Adrenal gland (tissue), 12 donors: Measurements from ENCODE around the gene REP15. TPM values are rescaled to one million over a fixed set of nuclear protein-coding genes. Genes with fewer than 3 reads are reported as not detected.
"Not testable (repeated sequence)": the region's sequence is repeated elsewhere in the genome, so short reads cannot be mapped to it uniquely, and the experiment has no call there.

Source experiments
- DNase-seq, 7 donors: peaks; one replicate each; pipeline ENCODE4 v3.0.0-alpha.2; 2019 to 2020
- H3K27ac ChIP-seq, 5 donors: fragments of 200-600 bp; sonication (generic) in 4 of 5; 1 replicate in 3 of 5; 2 replicates in 2 of 5; pipeline versions ENCODE4 v1.5.1 to v1.8.0; 2016 to 2020; ENCODE audit warnings: mild to moderate bottlenecking in 1 of 5
- H3K27me3 ChIP-seq: fragments of 200-600 bp; 2 replicates; pipeline ENCODE4 v1.8.0; 2021
- H3K36me3 ChIP-seq, 2 donors: fragments of 200-600 bp; replicated peaks in 1 of 2; 1 replicate in 1 of 2; 2 replicates in 1 of 2; pipeline versions ENCODE4 v1.5.1 to v1.8.0; 2018 to 2022
- H3K4me1 ChIP-seq, 2 donors: fragments of 200-600 bp; replicated peaks in 1 of 2; 1 replicate in 1 of 2; 2 replicates in 1 of 2; pipeline versions ENCODE4 v1.5.1 to v1.8.0; 2018 to 2021
- H3K4me3 ChIP-seq, 4 donors: fragments of 200-600 bp; sonication (generic) in 3 of 4; one replicate each; pipeline ENCODE4 v1.5.1; 2016 to 2018
- H3K9me3 ChIP-seq, 3 donors: fragments of 200-600 bp; sonication (generic) in 1 of 3; replicated peaks in 1 of 3; 1 replicate in 2 of 3; 2 replicates in 1 of 3; pipeline versions ENCODE4 v1.5.1 to v1.8.0; 2016 to 2021
- POLR2A ChIP-seq, 2 donors: fragments of 450-650 bp; IDR thresholded peaks; one replicate each; pipeline ENCODE4 v1.6.1; 2017; ENCODE audit warnings: antibody characterized with exemption in 2 of 2, mild to moderate bottlenecking in 2 of 2, moderate library complexity in 1 of 2
- WGBS, 4 donors: extraction: QIAGEN DNeasy Blood & Tissue Kit in 2 of 4; methylation state at CpG; one replicate each; pipeline versions ENCODE4 v1.1.5 to v1.1.7; 2013 to 2017; 5-methylcytosine and 5-hydroxymethylcytosine counted together
- intact Hi-C, 2 donors: fragments of 100-400 bp; cut with DNase I; formaldehyde crosslinking; loops; one replicate each; pipeline versions ENCODE4 v1.14.1 to v1.15.0; 2022 to 2023
- polyA plus RNA-seq, 3 donors: library from polyadenylated mRNA; stranded (reverse); fragments of 200-250 nt in 2 of 3; fragments of 350-450 nt in 1 of 3; fragmentation: Illumina TruSeq in 1 of 3; extraction: RNeasy Lipid Tissue Mini Kit (QIAGEN cat#74804) in 1 of 3; gene quantifications; one replicate each; pipeline ENCODE4 v1.2.3, GENCODE V29; 2013 to 2014
- total RNA-seq, 9 donors: library from RNA; depleted of rRNA in 4 of 9; stranded (reverse); fragments of >200 nt in 4 of 9; fragments of 120-200 nt in 1 of 9; fragmentation: NEBNext Ultra II Directional in 1 of 9; extraction: Animal tissue kit (Norgen Biotek cat#: 25700) in 1 of 9; gene quantifications; one replicate each; pipeline versions ENCODE4 v1.1.0 to v1.2.4, GENCODE V29; 2013 to 2023
- TF ChIP-seq, protein P1 (sequence below), 6 experiments: fragments of 450-650 bp in 4 of 6; fragments of 200-600 bp in 2 of 6; sonication (generic) in 1 of 6; IDR thresholded peaks; 1 replicate in 5 of 6; 2 replicates in 1 of 6; pipeline versions ENCODE4 v1.5.1 to v1.8.0; 2016 to 2021; ENCODE audit warnings: antibody characterized with exemption in 6 of 6, mild to moderate bottlenecking in 2 of 6, moderate library complexity in 1 of 6
- donor health status: healthy with polysubstance abuse.
- donor health status: Bipolar disorder and iron deficiency.
- donor health status: DM: yes; HTN: yes; CAD: no.
- donor health status: DM: no; HTN: no; CAD: no.
- donor health status: DM: no; HTN: no; CAD: no.
- donor health status: DM: yes; HTN: yes; CAD: no.

REP15 gene
- total and polyA plus RNA-seq, 12 donors, result 0.91 to 5.2 (median 1.8) TPM; not detected in 2

DNA sequence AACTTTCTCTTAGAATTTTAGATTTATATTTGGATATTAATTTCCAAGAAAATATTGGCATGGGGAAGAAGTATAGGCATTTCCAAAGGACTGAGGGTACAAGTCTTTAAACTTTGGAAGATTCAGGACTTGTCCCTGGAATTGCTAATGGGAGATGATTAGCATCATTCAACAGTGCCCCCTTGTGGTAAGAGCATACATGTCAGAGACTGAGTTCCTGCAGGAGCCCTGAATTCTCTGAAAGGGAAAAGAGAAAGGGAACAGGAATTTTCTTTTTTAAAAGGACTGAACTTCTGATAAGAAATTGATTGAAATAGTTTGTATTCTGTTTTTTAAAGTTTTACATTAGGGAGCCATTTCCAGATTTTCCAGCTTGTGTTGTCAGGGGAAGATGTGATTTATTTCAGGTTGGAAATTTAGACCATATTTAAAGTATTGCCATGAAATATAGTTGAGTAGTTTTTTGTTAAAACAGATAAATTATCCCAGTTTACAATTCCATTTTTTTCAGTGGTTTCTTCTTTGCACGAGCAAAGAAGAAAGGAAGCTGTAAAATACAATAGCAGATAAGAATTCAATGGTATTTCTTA lies 44.0 kb upstream of the REP15 start:
- 19 to 28% (median 23%) methylated on average over 1 of the region's 1 CpG for WGBS, 4 donors
- no peaks in the 10 kb centered on the region for H3K27me3 ChIP-seq
- no peak overlapping the region for H3K4me3 ChIP-seq
- intact Hi-C loops, result loop anchor here (10.0 kb wide), 2 partner anchors 217 to 227 kb away; no protein-coding TSS in a partner anchor
- no peak for TF ChIP-seq POLR2A (IDR thresholded peaks at IDR 0.05)
- TF ChIP-seq, protein P1, sequence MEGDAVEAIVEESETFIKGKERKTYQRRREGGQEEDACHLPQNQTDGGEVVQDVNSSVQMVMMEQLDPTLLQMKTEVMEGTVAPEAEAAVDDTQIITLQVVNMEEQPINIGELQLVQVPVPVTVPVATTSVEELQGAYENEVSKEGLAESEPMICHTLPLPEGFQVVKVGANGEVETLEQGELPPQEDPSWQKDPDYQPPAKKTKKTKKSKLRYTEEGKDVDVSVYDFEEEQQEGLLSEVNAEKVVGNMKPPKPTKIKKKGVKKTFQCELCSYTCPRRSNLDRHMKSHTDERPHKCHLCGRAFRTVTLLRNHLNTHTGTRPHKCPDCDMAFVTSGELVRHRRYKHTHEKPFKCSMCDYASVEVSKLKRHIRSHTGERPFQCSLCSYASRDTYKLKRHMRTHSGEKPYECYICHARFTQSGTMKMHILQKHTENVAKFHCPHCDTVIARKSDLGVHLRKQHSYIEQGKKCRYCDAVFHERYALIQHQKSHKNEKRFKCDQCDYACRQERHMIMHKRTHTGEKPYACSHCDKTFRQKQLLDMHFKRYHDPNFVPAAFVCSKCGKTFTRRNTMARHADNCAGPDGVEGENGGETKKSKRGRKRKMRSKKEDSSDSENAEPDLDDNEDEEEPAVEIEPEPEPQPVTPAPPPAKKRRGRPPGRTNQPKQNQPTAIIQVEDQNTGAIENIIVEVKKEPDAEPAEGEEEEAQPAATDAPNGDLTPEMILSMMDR (IDR thresholded peaks at IDR 0.05), result peak; percentile 79 to 95 (median 84)
- H3K4me1 ChIP-seq, result no peaks in the 10 kb centered on the region
- H3K9me3 ChIP-seq, result no peaks in the 10 kb centered on the region
- peaks cover 0 to 5% of the 10 kb centered on the region in 2 donors for H3K36me3 ChIP-seq
- peak; percentile 38 to 77 (median 76) for DNase-seq
- no peak overlapping the region for H3K27ac ChIP-seq

DNA sequence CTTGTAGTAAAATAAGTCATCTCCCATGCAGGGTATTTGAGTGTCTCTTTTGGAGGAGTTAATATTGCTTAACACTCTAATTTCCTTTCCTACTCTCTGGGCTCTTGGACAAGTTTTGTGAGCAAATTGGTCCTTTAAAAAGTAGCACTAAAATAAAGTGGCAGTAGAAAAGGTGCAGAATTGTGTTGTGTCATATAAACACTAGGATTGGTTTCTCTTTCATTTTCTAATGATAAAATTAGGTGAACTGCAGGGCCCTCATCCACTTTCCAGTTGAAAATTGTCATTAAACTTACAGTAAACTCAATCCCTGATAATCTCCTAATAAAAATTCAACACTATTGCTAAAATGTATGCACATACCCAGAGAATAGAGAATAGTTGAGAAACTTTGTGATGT lies 42.6 kb upstream of the REP15 start:
- Histone ChIP-seq H3K4me3 (no peak overlapping the region), H3K36me3 (peaks cover 0 to 13% of the 10 kb centered on the region in 2 donors)

DNA sequence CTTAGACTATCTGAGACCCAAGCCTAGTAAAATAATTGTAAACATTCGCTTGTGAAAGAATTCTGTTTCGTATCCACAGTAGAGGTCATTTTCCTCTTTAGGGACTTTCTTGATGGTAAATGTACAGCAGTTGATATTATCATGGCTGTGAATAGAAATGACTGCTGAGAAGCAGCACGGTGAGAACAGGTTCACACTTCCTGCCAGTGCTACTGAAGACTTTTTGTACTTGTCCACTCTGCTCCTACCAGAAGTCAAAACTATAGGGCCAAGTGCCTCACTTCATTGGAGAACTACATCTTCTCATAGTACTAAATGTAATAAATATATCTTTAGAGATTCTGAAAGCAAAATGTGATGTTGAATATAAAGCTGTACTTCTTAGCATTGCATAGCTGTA lies 40.8 kb upstream of the REP15 start:
- intact Hi-C loops, result loop anchor here (10.0 kb wide), 2 partner anchors 221 to 231 kb away; no protein-coding TSS in a partner anchor
- peaks cover 0 to 13% of the 10 kb centered on the region in 2 donors for H3K36me3 ChIP-seq
- H3K4me3 ChIP-seq, DNase-seq, H3K27ac ChIP-seq, H3K27me3 ChIP-seq, H3K4me1 ChIP-seq, H3K9me3 ChIP-seq: not testable (repeated sequence)
- 78 to 88% (median 82%) methylated on average over 3 of the region's 3 CpGs for WGBS, 4 donors

More for the DNA sequence above, 42.6 kb upstream of the REP15 start:
- intact Hi-C loops, result loop anchor here (10.0 kb wide), 2 partner anchors 219 to 229 kb away; no protein-coding TSS in a partner anchor
- H3K9me3 ChIP-seq, result no peaks in the 10 kb centered on the region
- TF ChIP-seq, protein P1 (IDR thresholded peaks at IDR 0.05), result no peak
- TF ChIP-seq POLR2A (IDR thresholded peaks at IDR 0.05), result no peak
- H3K4me1 ChIP-seq, result no peaks in the 10 kb centered on the region
- no peaks in the 10 kb centered on the region for H3K27me3 ChIP-seq
- no peak overlapping the region for H3K27ac ChIP-seq
- no peak for DNase-seq

DNA sequence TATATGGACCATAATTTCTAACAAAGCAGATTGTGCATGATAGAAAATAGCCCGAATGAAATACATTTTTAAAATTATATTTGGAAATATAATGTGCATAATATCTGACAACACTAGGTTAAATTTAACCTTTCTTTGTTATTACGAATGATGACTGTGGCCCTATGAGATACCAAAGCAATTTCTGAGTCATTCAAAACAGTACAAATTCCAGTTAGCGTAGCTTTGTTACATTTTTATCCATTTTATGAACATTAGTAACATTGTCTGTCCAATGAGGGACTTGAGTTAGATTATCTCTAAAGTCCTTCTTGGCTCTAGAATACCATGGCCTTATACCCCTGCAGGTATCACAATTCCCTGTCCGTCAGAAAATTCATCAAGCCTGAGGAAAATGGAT lies 39.0 kb upstream of the REP15 start:
- H3K4me3 ChIP-seq, result no peak overlapping the region
- intact Hi-C loops, result loop anchor here (10.0 kb wide), 2 partner anchors 222 to 232 kb away; no protein-coding TSS in a partner anchor
- WGBS, 4 donors, result 81 to 96% (median 94%) methylated on average over 4 of the region's 4 CpGs

More for the DNA sequence above, 39.0 kb upstream of the REP15 start:
- H3K36me3 ChIP-seq, result peaks cover 0 to 22% of the 10 kb centered on the region in 2 donors
- H3K9me3 ChIP-seq, result no peaks in the 10 kb centered on the region
- TF ChIP-seq, protein P1 (IDR thresholded peaks at IDR 0.05), result no peak
- TF ChIP-seq POLR2A (IDR thresholded peaks at IDR 0.05), result no peak
- H3K27ac ChIP-seq, result no peak overlapping the region
- H3K4me1 ChIP-seq, result no peaks in the 10 kb centered on the region
- no peaks in the 10 kb centered on the region for H3K27me3 ChIP-seq
- DNase-seq, result no peak
